ENCODE results near the gene DDIT4L. TPM values are rescaled to one million over a fixed set of nuclear protein-coding genes. Genes with fewer than 3 reads are reported as not detected.
"Not testable (repeated sequence)": the region's sequence is repeated elsewhere in the genome, so short reads cannot be mapped to it uniquely, and the experiment has no call there.

Gene DDIT4L
- total RNA-seq, 4 donors from 2014 or later: 41.8 to 99.7 (median 69.9) TPM

DNA sequence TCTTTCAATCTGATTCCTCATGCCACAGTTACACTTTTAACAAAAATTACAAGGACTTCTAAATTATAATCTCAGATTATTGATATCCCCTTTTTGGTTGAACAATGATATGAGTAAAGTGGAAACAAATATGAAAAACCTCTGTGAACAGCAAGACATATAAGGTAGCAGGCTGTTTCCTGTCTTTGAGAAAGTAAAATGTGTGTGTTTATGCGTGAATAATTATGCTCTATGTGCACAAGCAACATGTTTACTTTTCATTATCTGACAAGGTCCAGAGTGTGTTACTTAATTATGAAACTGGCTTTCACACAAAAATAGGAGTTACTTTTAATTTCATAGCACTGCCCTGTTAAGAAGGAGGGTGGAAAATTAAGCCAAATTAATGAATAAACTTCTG lies 43.1 kb downstream of the DDIT4L start:
- intact Hi-C loops (cut with DNase I; ENCODE audit: low total_unique reads): no loop called here
- Histone ChIP-seq H3K36me3 (no peaks in the 10 kb centered on the region), H3K27me3 (no peaks in the 10 kb centered on the region), H3K4me3 (no peak overlapping the region), H3K9me3 (no peaks in the 10 kb centered on the region), H3K4me1 (peaks cover 0 to 12% of the 10 kb centered on the region in 2 donors), H3K27ac (no peak overlapping the region)
- no peak for DNase-seq
- TF ChIP-seq POLR2A (IDR thresholded peaks at IDR 0.05): no peak
- TF ChIP-seq, protein P1, sequence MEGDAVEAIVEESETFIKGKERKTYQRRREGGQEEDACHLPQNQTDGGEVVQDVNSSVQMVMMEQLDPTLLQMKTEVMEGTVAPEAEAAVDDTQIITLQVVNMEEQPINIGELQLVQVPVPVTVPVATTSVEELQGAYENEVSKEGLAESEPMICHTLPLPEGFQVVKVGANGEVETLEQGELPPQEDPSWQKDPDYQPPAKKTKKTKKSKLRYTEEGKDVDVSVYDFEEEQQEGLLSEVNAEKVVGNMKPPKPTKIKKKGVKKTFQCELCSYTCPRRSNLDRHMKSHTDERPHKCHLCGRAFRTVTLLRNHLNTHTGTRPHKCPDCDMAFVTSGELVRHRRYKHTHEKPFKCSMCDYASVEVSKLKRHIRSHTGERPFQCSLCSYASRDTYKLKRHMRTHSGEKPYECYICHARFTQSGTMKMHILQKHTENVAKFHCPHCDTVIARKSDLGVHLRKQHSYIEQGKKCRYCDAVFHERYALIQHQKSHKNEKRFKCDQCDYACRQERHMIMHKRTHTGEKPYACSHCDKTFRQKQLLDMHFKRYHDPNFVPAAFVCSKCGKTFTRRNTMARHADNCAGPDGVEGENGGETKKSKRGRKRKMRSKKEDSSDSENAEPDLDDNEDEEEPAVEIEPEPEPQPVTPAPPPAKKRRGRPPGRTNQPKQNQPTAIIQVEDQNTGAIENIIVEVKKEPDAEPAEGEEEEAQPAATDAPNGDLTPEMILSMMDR (IDR thresholded peaks at IDR 0.05 in 4 of 5, conservative IDR thresholded peaks at IDR 0.05 in 1 of 5): no peak
- in situ Hi-C loops (cut with MboI; ENCODE audit: low sequenced_read_pairs in 4 of 4): no loop called here
- no peak for ATAC-seq

DNA sequence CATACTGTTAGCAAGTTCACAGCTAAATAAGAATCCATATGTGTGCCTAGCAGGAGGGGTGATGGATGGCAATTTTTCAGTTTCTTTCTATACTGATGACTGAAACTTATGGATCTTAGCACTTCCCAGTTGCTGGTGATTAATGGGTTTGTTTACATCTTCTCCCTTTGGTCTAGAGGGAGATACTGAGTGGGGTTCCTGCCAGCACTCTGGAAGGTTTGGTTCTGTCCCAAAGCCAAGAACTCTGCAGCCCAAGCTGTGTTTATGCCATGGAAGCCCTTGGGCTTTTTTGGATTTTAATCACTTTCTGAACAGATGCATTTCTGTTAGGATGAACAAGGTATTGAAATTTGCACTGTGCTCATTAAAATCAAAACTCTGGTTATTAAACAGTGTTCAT lies 43.5 kb downstream of the DDIT4L start:
- DNase-seq (no peak), ATAC-seq (no peak)
- H3K27ac ChIP-seq: no peak overlapping the region
- TF ChIP-seq, protein P1 (IDR thresholded peaks at IDR 0.05 in 4 of 5, conservative IDR thresholded peaks at IDR 0.05 in 1 of 5): no peak
- no peak for TF ChIP-seq POLR2A (IDR thresholded peaks at IDR 0.05)
- in situ Hi-C loops (cut with MboI; ENCODE audit: low sequenced_read_pairs in 4 of 4): no loop called here
- no peaks in the 10 kb centered on the region for H3K27me3 ChIP-seq
- no peaks in the 10 kb centered on the region for H3K9me3 ChIP-seq
- peaks cover 0 to 12% of the 10 kb centered on the region in 2 donors for H3K4me1 ChIP-seq
- intact Hi-C loops (cut with DNase I; ENCODE audit: low total_unique reads): no loop called here
- H3K36me3 ChIP-seq: no peaks in the 10 kb centered on the region
- H3K4me3 ChIP-seq: no peak overlapping the region

DNA sequence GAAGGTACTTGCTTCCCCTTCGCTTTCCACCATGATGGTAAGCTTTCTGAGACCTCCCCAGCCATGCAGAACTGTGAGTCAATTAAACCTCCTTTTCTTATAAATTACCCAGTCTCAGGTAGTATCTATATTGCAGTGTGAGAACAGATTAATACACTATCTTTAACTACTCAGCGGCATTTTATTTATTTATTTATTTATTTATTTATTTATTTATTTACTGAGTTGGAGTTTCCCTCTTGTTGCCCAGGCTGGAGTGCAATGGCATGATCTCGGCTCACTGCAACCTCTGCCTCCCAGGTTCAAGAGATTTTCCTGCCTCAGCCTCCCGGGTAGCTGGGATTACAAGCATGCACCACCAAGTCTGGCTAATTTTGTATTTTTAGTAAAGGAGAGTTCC lies 52.9 kb downstream of the DDIT4L start:
- DNase-seq; H3K27me3 ChIP-seq; in situ Hi-C loops (cut with MboI; ENCODE audit: low sequenced_read_pairs in 4 of 4); H3K27ac ChIP-seq; intact Hi-C loops (cut with DNase I; ENCODE audit: low total_unique reads); H3K36me3 ChIP-seq; H3K4me1 ChIP-seq; H3K4me3 ChIP-seq; H3K9me3 ChIP-seq; ATAC-seq: not testable (repeated sequence)

Other genes starting within 250 kb of the DDIT4L start
- gene DNAJB14, start 243.8 kb downstream of the DDIT4L start, total RNA-seq: 10 to 100 TPM; 14.2 to 26.9 (median 15.2) TPM
- gene H2AZ1, start 240.2 kb downstream of the DDIT4L start, total RNA-seq: 100 to 1,000 TPM; 176 to 316 (median 193) TPM